GM23338 (cell line): ENCODE results near the gene TRAF3. TPM values are rescaled to one million over a fixed set of nuclear protein-coding genes. Genes with fewer than 3 reads are reported as not detected.

Source experiments
- ATAC-seq: fragments of 200-7000 bp; cut with Tn5 transposase; 3 replicates; pipeline ENCODE4 v1.9.1; 2020
- DNase-seq: peaks from one replicate; pipeline ENCODE4 v3.0.0-alpha.2; 2015; ENCODE audit warnings: low spot score
- H2AFZ ChIP-seq: fragments of 200-600 bp; sonication (generic); 2 replicates; pipeline ENCODE4 v1.8.0; 2016; ENCODE audit warnings: antibody characterized with exemption, mild to moderate bottlenecking, moderate library complexity
- H3F3A ChIP-seq: fragments of 200-600 bp; sonication (generic); replicated peaks from 2 replicates; pipeline ENCODE4 v1.8.0; 2017; ENCODE audit warnings: antibody characterized with exemption, mixed run types, low read depth
- H3K27ac ChIP-seq: fragments of 200-600 bp; sonication (generic); 2 replicates; pipeline ENCODE4 v1.6.1; 2016; ENCODE audit warnings: low read depth
- H3K27me3 ChIP-seq: fragments of 200-600 bp; sonication (generic); 2 replicates; pipeline ENCODE4 v1.8.0; 2016; ENCODE audit warnings: mild to moderate bottlenecking, mixed run types, moderate library complexity; ENCODE audit not compliant: insufficient read depth
- H3K36me3 ChIP-seq: fragments of 200-600 bp; sonication (generic); 2 replicates; pipeline ENCODE4 v1.8.0; 2016; ENCODE audit warnings: mild to moderate bottlenecking; ENCODE audit not compliant: insufficient read depth
- H3K4me1 ChIP-seq: fragments of 200-600 bp; sonication (generic); 2 replicates; pipeline ENCODE4 v1.8.0; 2016; ENCODE audit warnings: mild to moderate bottlenecking, moderate library complexity; ENCODE audit not compliant: insufficient read depth
- H3K4me2 ChIP-seq: fragments of 200-600 bp; sonication (generic); 2 replicates; pipeline ENCODE4 v1.7.1; 2017; ENCODE audit warnings: mixed run types
- H3K4me3 ChIP-seq: fragments of 200-600 bp; sonication (generic); 2 replicates; pipeline ENCODE4 v1.6.1; 2016; ENCODE audit warnings: mixed run types
- H3K79me2 ChIP-seq: fragments of 200-600 bp; sonication (generic); replicated peaks from 2 replicates; pipeline ENCODE4 v1.8.0; 2017; ENCODE audit warnings: mild to moderate bottlenecking; ENCODE audit not compliant: insufficient read depth
- H3K9me2 ChIP-seq: fragments of 200-600 bp; sonication (generic); 2 replicates; pipeline ENCODE4 v1.8.0; 2017; ENCODE audit not compliant: insufficient read depth
- H4K20me1 ChIP-seq: fragments of 200-600 bp; sonication (generic); replicated peaks from 2 replicates; pipeline ENCODE4 v1.8.0; 2017; ENCODE audit warnings: mild to moderate bottlenecking; ENCODE audit not compliant: insufficient read depth
- H3K27ac Mint-ChIP-seq: 2 replicates; pipeline ENCODE4 v1.8.0; 2020; ENCODE audit warnings: inconsistent platforms, mild to moderate bottlenecking, moderate library complexity, mixed read lengths
- H3K27me3 Mint-ChIP-seq: 3 replicates; pipeline ENCODE4 v1.8.0; 2022; ENCODE audit warnings: low read depth, mild to moderate bottlenecking, moderate library complexity, mixed read lengths, inconsistent platforms; ENCODE audit not compliant: insufficient read depth, poor library complexity
- H3K36me3 Mint-ChIP-seq: 3 replicates; pipeline ENCODE4 v1.8.0; 2021; ENCODE audit warnings: low read depth, mild to moderate bottlenecking, inconsistent platforms, moderate library complexity, mixed read lengths
- H3K4me1 Mint-ChIP-seq: 3 replicates; pipeline ENCODE4 v1.8.0; 2020; ENCODE audit warnings: mild to moderate bottlenecking, inconsistent platforms, mixed read lengths
- H3K4me3 Mint-ChIP-seq: 3 replicates; pipeline ENCODE4 v1.8.0; 2021; ENCODE audit warnings: moderate library complexity, mild to moderate bottlenecking, inconsistent platforms, mixed read lengths
- H3K9me3 Mint-ChIP-seq: 3 replicates; pipeline ENCODE4 v1.8.0; 2020; ENCODE audit warnings: moderate library complexity, mild to moderate bottlenecking, inconsistent platforms, mixed read lengths
- CREB1 ChIP-seq: fragments of 250-450 bp; sonication (Bioruptor Pico); IDR thresholded peaks from 2 replicates; pipeline ENCODE4 v1.5.0; 2020; ENCODE audit warnings: low read depth, mild to moderate bottlenecking, moderate library complexity
- CTCF ChIP-seq, 2 experiments: fragments of 200-600 bp in 1 of 2; sonication (generic) in 1 of 2; conservative IDR thresholded peaks; 2 replicates each; pipeline versions ENCODE4 v1.5.1 to v1.6.1; 2016 to 2017; ENCODE audit warnings: antibody characterized with exemption in 2 of 2, low read depth in 2 of 2, mild to moderate bottlenecking in 2 of 2, moderate library complexity in 1 of 2
- ETS1 ChIP-seq: IDR thresholded peaks from 2 replicates; pipeline ENCODE4 v1.6.1; 2016; ENCODE audit warnings: antibody characterized with exemption
- EZH2 ChIP-seq: fragments of 200-600 bp; sonication (generic); IDR thresholded peaks from one replicate; pipeline ENCODE4 v1.8.0; 2017; ENCODE audit warnings: antibody characterized with exemption, mild to moderate bottlenecking, low read depth; ENCODE audit not compliant: unreplicated experiment
- EZH2phosphoT487 ChIP-seq: fragments of 200-600 bp; sonication (generic); IDR thresholded peaks from one replicate; pipeline ENCODE4 v1.8.1; 2018; ENCODE audit warnings: antibody characterized with exemption; ENCODE audit not compliant: unreplicated experiment
- JUNB ChIP-seq: IDR thresholded peaks from one replicate; pipeline ENCODE4 v1.6.1; 2016; ENCODE audit warnings: antibody characterized with exemption; ENCODE audit not compliant: unreplicated experiment
- NANOG ChIP-seq: IDR thresholded peaks from 2 replicates; pipeline ENCODE4 v1.6.1; 2016; ENCODE audit warnings: antibody characterized with exemption, borderline replicate concordance
- POLR2AphosphoS5 ChIP-seq: IDR thresholded peaks from 2 replicates; pipeline ENCODE4 v1.6.1; 2016; ENCODE audit warnings: antibody characterized with exemption, low read depth
- REST ChIP-seq: IDR thresholded peaks from one replicate; pipeline ENCODE4 v1.6.1; 2018; ENCODE audit warnings: antibody characterized with exemption; ENCODE audit not compliant: unreplicated experiment
- STAT1 ChIP-seq: IDR thresholded peaks from one replicate; pipeline ENCODE4 v1.6.1; 2016; ENCODE audit warnings: antibody characterized with exemption; ENCODE audit not compliant: unreplicated experiment
- ZNF114 ChIP-seq: fragments of 250-450 bp; sonication (Bioruptor Pico); IDR thresholded peaks from 2 replicates; pipeline ENCODE4 v1.5.0; 2020; ENCODE audit warnings: mild to moderate bottlenecking, moderate library complexity
- ZNF331 ChIP-seq: fragments of 250-450 bp; sonication (Bioruptor Pico); IDR thresholded peaks from 2 replicates; pipeline ENCODE4 v1.5.0; 2020; ENCODE audit warnings: low read depth, mild to moderate bottlenecking, moderate library complexity
- ZNF462 ChIP-seq: fragments of 250-450 bp; sonication (Bioruptor Pico); IDR thresholded peaks from 2 replicates; pipeline ENCODE4 v1.5.0; 2020; ENCODE audit warnings: mild to moderate bottlenecking, moderate library complexity
- polyA plus RNA-seq: library from polyadenylated mRNA; unstranded; fragments of >200 nt; fragmentation: Nextera tagmentation; extraction: Ambion mirVana; gene quantifications from 2 replicates; pipeline ENCODE4 v1.2.1, GENCODE V29; 2016
- total RNA-seq: library from RNA; depleted of rRNA; stranded (reverse); fragments of >200 nt; shearing (Covaris generic); gene quantifications from 2 replicates; pipeline ENCODE4 v1.2.3, GENCODE V29; 2014

TRAF3 gene
- total and polyA plus RNA-seq, 2 experiments from 2014 or later = 3.7 to 9.3 TPM

GRCh38 chr14:102943454-102943853 lies 166.2 kb downstream of the TRAF3 start:
- H3K36me3 Mint-ChIP-seq = peaks cover 56% of the 10 kb centered on the region

More at GRCh38 chr14:102943454-102943853, 166.2 kb downstream of the TRAF3 start:
- Histone ChIP-seq H3K9me2 (no peaks in the 10 kb centered on the region), H3K27ac (no peak overlapping the region), H3K4me1 (no peaks in the 10 kb centered on the region), H3K36me3 (peaks cover 17% of the 10 kb centered on the region; the same call in 1 of the 2 replicates), H3F3A (no peaks in the 10 kb centered on the region), H3K4me2 (no peak overlapping the region), H4K20me1 (peaks cover 5% of the 10 kb centered on the region; the same call in 1 of the 2 replicates), H2AFZ (no peak overlapping the region), H3K79me2 (no peaks in the 10 kb centered on the region), H3K27me3 (no peaks in the 10 kb centered on the region), H3K4me3 (no peak overlapping the region)
- no peaks in the 10 kb centered on the region for H3K4me1 Mint-ChIP-seq
- no peak overlapping the region for H3K27ac Mint-ChIP-seq
- no peaks in the 10 kb centered on the region for H3K9me3 Mint-ChIP-seq
- DNase-seq = no peak
- TF ChIP-seq STAT1 = no peak
- no peak for TF ChIP-seq POLR2AphosphoS5
- TF ChIP-seq EZH2 = no peak
- no peak for TF ChIP-seq ZNF114
- TF ChIP-seq ZNF462 (CRISPR knock-in tag) = no peak
- no peak for TF ChIP-seq JUNB
- no peak for TF ChIP-seq EZH2phosphoT487
- TF ChIP-seq CREB1 (CRISPR knock-in tag) = no peak
- no peak for TF ChIP-seq REST
- TF ChIP-seq ETS1 = no peak
- TF ChIP-seq ZNF331 = no peak
- no peak for TF ChIP-seq CTCF (conservative IDR thresholded peaks at IDR 0.05; ENCODE audit: low read depth in 2 of 2)
- TF ChIP-seq NANOG = no peak
- H3K27me3 Mint-ChIP-seq = peaks cover 11% of the 10 kb centered on the region
- ATAC-seq = no peak
- H3K4me3 Mint-ChIP-seq = no peak overlapping the region
